NCI-H226 (cell line): ENCODE results near the gene CADM2.
"Not testable (repeated sequence)": the region's sequence is repeated elsewhere in the genome, so short reads cannot be mapped to it uniquely, and the experiment has no call there.

ENCODE experiments used
- DNase-seq: peaks from one replicate; pipeline ENCODE4 v3.0.0-alpha.2; 2015

Gene CADM2

GRCh38 chr3:85495602-85496001, 536.8 kb downstream of the CADM2 start:
- DNase-seq: no peak

- DNase-seq: no peak
Measured at GRCh38 chr3:85498177-85498576, 539.4 kb downstream of the CADM2 start.

- no peak for DNase-seq
Measured at GRCh38 chr3:85502148-85502875, 543.5 kb downstream of the CADM2 start.

- not testable (repeated sequence) for DNase-seq
Measured at GRCh38 chr3:85504129-85504784, 545.5 kb downstream of the CADM2 start.

- not testable (repeated sequence) for DNase-seq
Measured at GRCh38 chr3:85504785-85505511, 546.2 kb downstream of the CADM2 start.

- DNase-seq: not testable (repeated sequence)
Measured at GRCh38 chr3:85507052-85507451, 548.3 kb downstream of the CADM2 start.

GRCh38 chr3:85508659-85509058, 549.9 kb downstream of the CADM2 start:
- no peak for DNase-seq

GRCh38 chr3:85516146-85516545, 557.4 kb downstream of the CADM2 start:
- no peak for DNase-seq

- DNase-seq: no peak
Measured at GRCh38 chr3:85524104-85524503, 565.3 kb downstream of the CADM2 start.

- DNase-seq: no peak
Measured at GRCh38 chr3:85525264-85525663, 566.5 kb downstream of the CADM2 start.

GRCh38 chr3:85533586-85533985, 574.8 kb downstream of the CADM2 start:
- no peak for DNase-seq

GRCh38 chr3:85535517-85535916, 576.7 kb downstream of the CADM2 start:
- no peak for DNase-seq

- no peak for DNase-seq
Measured at GRCh38 chr3:85539232-85539631, 580.4 kb downstream of the CADM2 start.

GRCh38 chr3:85554153-85554552, 595.4 kb downstream of the CADM2 start:
- no peak for DNase-seq

GRCh38 chr3:85560088-85560785, 601.4 kb downstream of the CADM2 start:
- peak; percentile 26 for DNase-seq

- no peak for DNase-seq
Measured at GRCh38 chr3:85567071-85567676, 608.4 kb downstream of the CADM2 start.

GRCh38 chr3:85570819-85571218, 612.0 kb downstream of the CADM2 start:
- DNase-seq: no peak

GRCh38 chr3:85571835-85572234, 613.0 kb downstream of the CADM2 start:
- DNase-seq: no peak

GRCh38 chr3:85572426-85572825, 613.6 kb downstream of the CADM2 start:
- no peak for DNase-seq

GRCh38 chr3:85572978-85573377, 614.2 kb downstream of the CADM2 start:
- DNase-seq: no peak

- DNase-seq: no peak
Measured at GRCh38 chr3:85574006-85574705, 615.4 kb downstream of the CADM2 start.

GRCh38 chr3:85576091-85576690, 617.4 kb downstream of the CADM2 start:
- no peak for DNase-seq
